Skeletal muscle tissue (tissue), 4 donors: ENCODE measurements around the gene OLIG2. TPM values are rescaled to one million over a fixed set of nuclear protein-coding genes. Genes with fewer than 3 reads are reported as not detected.

Source experiments
- H3K27ac ChIP-seq: one replicate; pipeline ENCODE4 v1.7.0; 2013; ENCODE audit warnings: mild to moderate bottlenecking, low read depth, low read length, inconsistent platforms
- H3K27me3 ChIP-seq, 3 donors: one replicate each; pipeline ENCODE4 v1.7.0; 2013; ENCODE audit warnings: low read length in 3 of 3; ENCODE audit not compliant: control insufficient read depth in 3 of 3, insufficient read depth in 3 of 3
- H3K36me3 ChIP-seq, 3 donors: one replicate each; pipeline ENCODE4 v1.7.0; 2013; ENCODE audit warnings: low read length in 3 of 3; ENCODE audit not compliant: control insufficient read depth in 3 of 3, insufficient read depth in 3 of 3
- H3K4me1 ChIP-seq, 3 donors: one replicate each; pipeline ENCODE4 v1.7.0; 2013; ENCODE audit warnings: low read length in 3 of 3, mild to moderate bottlenecking in 3 of 3; ENCODE audit not compliant: control insufficient read depth in 3 of 3, insufficient read depth in 3 of 3
- H3K4me3 ChIP-seq, 3 donors: one replicate each; pipeline ENCODE4 v1.7.0; 2013; ENCODE audit warnings: low read length in 3 of 3
- H3K9ac ChIP-seq, 3 donors: one replicate each; pipeline ENCODE4 v1.7.0; 2013; ENCODE audit warnings: low read length in 3 of 3, mild to moderate bottlenecking in 3 of 3, moderate library complexity in 2 of 3, low read depth in 1 of 3
- H3K9me3 ChIP-seq, 3 donors: one replicate each; pipeline ENCODE4 v1.7.0; 2013; ENCODE audit warnings: low read length in 3 of 3; ENCODE audit not compliant: control insufficient read depth in 3 of 3
- total RNA-seq: library from RNA; depleted of rRNA; stranded (reverse); fragments of >200 nt; gene quantifications from one replicate; pipeline ENCODE4 v1.2.3, GENCODE V29; 2014
- donor health status: Osteomylitis.

The OLIG2 gene
- total RNA-seq, result not detected

- no peaks in the 10 kb centered on the region for H3K9me3 ChIP-seq
- H3K9ac ChIP-seq, result no peak within 1 kb of the TSS
- no peak within 1 kb of the TSS for H3K27ac ChIP-seq
- no peak within 1 kb of the TSS for H3K4me3 ChIP-seq
- H3K27me3 ChIP-seq, result peaks cover 94 to 100% (median 97%) of the 10 kb centered on the region in 3 donors
- peaks cover 16 to 31% (median 29%) of the 10 kb centered on the region in 3 donors for H3K4me1 ChIP-seq
- no peaks in the 10 kb centered on the region for H3K36me3 ChIP-seq
Measured at GRCh38 chr21:33025489-33026442, at the start of gene OLIG2. OLIG2 (plus strand) TSS chr21:33025935; CDS start chr21:33026863, 928 bp downstream.

DNA sequence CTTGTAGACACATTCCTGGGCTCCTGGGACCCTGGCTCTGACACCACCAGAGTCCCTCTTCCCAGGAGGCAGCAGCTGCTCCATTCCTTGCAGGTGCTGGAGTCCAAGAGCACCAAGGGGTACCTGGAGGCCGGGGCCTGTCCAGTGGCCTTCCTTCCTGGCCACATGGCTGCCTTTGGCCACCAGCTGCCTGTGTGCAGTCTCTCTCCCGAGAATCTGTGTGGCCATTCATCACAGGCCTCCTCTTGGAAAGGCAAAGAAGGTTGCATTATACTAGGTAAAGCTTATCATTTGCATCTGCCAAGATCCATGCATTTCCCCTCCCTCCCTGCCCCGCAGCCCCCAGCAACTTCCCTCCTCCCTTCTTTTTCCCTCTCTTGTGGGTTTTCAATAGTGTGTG is 48.9 kb upstream of the OLIG2 start:
- Histone ChIP-seq H3K4me3 (no peak overlapping the region), H3K4me1 (no peaks in the 10 kb centered on the region), H3K9ac (no peak overlapping the region), H3K36me3 (no peaks in the 10 kb centered on the region), H3K27me3 (peaks cover 0 to 24% (median 2%) of the 10 kb centered on the region in 3 donors), H3K27ac (no peak overlapping the region), H3K9me3 (no peaks in the 10 kb centered on the region)

DNA sequence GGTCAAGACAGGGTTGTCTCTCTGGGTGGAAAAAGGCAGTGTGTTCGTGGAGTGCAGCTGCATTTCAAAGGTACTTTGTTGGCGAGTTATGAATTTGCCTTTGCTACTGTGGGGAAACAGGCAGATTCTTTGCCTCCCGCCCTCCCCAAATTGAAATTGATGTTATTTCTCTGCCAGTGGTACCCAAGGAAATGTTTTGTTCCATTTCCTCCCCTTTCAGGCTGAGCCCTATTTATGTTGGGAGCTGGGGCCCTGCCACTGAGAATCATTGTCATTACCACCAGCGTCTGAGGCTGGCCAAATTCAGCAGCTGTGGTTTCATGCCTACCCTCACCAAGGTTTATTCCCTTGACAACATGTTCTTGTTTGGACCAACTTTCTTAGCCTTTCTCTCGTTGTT is 48.5 kb upstream of the OLIG2 start:
- no peaks in the 10 kb centered on the region for H3K9me3 ChIP-seq
- no peaks in the 10 kb centered on the region for H3K4me1 ChIP-seq
- H3K27ac ChIP-seq, result no peak overlapping the region
- peaks cover 0 to 24% (median 2%) of the 10 kb centered on the region in 3 donors for H3K27me3 ChIP-seq
- H3K9ac ChIP-seq, result no peak overlapping the region
- H3K4me3 ChIP-seq, result no peak overlapping the region
- H3K36me3 ChIP-seq, result no peaks in the 10 kb centered on the region

GRCh38 chr21:32978331-32979270 is 47.1 kb upstream of the OLIG2 start:
- Histone ChIP-seq H3K9me3 (no peaks in the 10 kb centered on the region), H3K9ac (no peak overlapping the region), H3K4me3 (no peak overlapping the region), H3K27ac (no peak overlapping the region), H3K36me3 (no peaks in the 10 kb centered on the region), H3K4me1 (no peaks in the 10 kb centered on the region), H3K27me3 (peaks cover 0 to 24% (median 2%) of the 10 kb centered on the region in 3 donors)

DNA sequence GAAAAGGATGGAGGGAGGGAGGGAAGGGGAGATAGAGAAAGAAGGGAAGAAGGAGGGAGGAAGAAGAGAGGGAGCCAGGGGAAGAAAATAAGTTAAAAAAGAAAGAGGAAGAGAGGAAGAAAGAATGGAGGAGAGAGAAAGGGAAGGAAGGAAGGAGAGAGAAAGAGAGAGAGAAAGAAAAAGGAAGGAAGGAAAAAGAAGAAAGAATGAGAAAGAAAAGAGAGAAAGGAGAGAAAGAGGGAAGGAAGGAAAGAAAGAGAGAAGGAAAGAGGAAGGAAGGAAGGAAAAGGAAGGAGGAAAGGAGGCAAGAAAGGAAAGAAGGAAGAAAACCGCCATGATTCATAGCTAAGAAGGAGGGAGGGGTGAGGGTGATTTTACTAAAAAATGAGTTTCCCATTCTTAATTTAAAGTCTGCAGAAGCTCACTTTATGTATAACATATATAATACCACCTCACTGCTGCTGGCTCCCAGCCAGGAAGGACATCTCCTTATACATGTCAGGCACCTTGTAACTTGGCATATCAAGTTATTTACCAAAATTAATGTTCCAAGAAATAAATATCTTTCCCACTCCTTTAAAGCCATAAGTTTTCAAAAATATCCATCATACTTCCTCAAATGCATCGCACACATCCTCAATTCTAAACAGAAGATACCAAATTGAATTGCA is 46.0 kb upstream of the OLIG2 start:
- Histone ChIP-seq H3K27me3 (peaks cover 0 to 24% (median 5%) of the 10 kb centered on the region in 3 donors), H3K9ac (no peak overlapping the region), H3K9me3 (no peaks in the 10 kb centered on the region), H3K4me3 (no peak overlapping the region), H3K36me3 (no peaks in the 10 kb centered on the region), H3K4me1 (no peaks in the 10 kb centered on the region), H3K27ac (no peak overlapping the region)

DNA sequence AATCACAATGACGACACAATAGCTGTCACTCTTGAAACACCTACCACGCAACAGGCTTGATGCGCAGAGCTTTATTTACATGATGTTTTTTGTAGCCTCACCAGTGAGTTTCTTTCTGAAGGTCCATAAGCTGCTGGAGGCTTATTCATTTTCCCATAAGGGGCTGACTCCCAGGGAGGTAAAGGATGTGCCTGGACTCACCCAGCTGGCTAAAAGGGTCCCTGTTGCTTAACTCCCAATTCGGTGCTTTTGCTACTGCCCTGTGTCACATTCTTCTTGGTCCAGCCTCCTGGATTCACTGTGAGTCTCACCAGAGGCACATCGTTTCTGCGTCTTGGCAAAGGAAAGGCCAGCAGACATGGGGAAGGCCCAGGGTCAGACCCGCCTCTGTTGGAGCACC is 44.6 kb upstream of the OLIG2 start:
- Histone ChIP-seq H3K27ac (no peak overlapping the region), H3K36me3 (no peaks in the 10 kb centered on the region), H3K27me3 (peaks cover 0 to 25% (median 5%) of the 10 kb centered on the region in 3 donors), H3K9ac (no peak overlapping the region), H3K9me3 (no peaks in the 10 kb centered on the region), H3K4me1 (no peaks in the 10 kb centered on the region), H3K4me3 (no peak overlapping the region)

- no peak overlapping the region for H3K27ac ChIP-seq
- H3K4me3 ChIP-seq, result no peak overlapping the region
- H3K36me3 ChIP-seq, result no peaks in the 10 kb centered on the region
- H3K9me3 ChIP-seq, result no peaks in the 10 kb centered on the region
- no peak overlapping the region for H3K9ac ChIP-seq
- H3K27me3 ChIP-seq, result peaks cover 6 to 17% (median 12%) of the 10 kb centered on the region in 3 donors
- H3K4me1 ChIP-seq, result no peaks in the 10 kb centered on the region
Measured at GRCh38 chr21:32990666-32991065, 35.1 kb upstream of the OLIG2 start.

- no peak overlapping the region for H3K27ac ChIP-seq
- no peak overlapping the region for H3K4me3 ChIP-seq
- H3K27me3 ChIP-seq, result peaks cover 6 to 17% (median 12%) of the 10 kb centered on the region in 3 donors
Measured at GRCh38 chr21:32991361-32991760, 34.4 kb upstream of the OLIG2 start.

DNA sequence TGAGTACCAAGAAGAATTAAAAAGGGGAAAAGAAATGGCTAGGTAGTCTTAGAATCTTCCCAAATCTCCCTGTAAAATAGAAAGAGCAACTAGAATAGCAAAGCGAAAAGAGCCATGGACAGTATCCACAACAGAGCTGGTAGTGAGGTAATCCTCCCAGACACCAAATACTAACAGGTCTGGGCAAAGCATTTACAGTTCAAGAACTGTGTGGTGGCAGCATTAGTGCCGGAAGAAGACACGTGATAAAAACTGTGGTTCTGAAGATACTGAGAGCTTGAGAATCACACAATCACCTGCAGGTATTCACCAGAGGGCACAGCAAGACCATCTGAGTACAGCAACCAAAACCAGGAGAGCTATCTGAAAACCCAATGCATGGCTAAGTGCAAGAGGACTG is 31.8 kb upstream of the OLIG2 start:
- no peaks in the 10 kb centered on the region for H3K4me1 ChIP-seq
- H3K36me3 ChIP-seq, result no peaks in the 10 kb centered on the region
- H3K27ac ChIP-seq, result no peak overlapping the region
- H3K4me3 ChIP-seq, result no peak overlapping the region
- H3K9me3 ChIP-seq, result no peaks in the 10 kb centered on the region
- H3K9ac ChIP-seq, result no peak overlapping the region
- H3K27me3 ChIP-seq, result peaks cover 6 to 16% (median 12%) of the 10 kb centered on the region in 3 donors

More at GRCh38 chr21:32991361-32991760, 34.4 kb upstream of the OLIG2 start:
- no peaks in the 10 kb centered on the region for H3K4me1 ChIP-seq
- no peak overlapping the region for H3K9ac ChIP-seq
- H3K9me3 ChIP-seq, result no peaks in the 10 kb centered on the region
- no peaks in the 10 kb centered on the region for H3K36me3 ChIP-seq
